Stimulated activated CD8-positive, alpha-beta memory T cell treated with anti-CD3 and anti-CD28 coated beads, Interleukin-7, amount 100 ng/mL, for 48 hours (primary cell): ENCODE measurements around the gene STRIT1.
"Not testable (repeated sequence)": the region's sequence is repeated elsewhere in the genome, so short reads cannot be mapped to it uniquely, and the experiment has no call there.

ENCODE experiments used
- DNase-seq, 2 donors: peaks; one replicate each; pipeline ENCODE4 v3.0.0-alpha.2; 2020; ENCODE audit warnings: low read depth in 1 of 2; ENCODE audit errors: extremely low read depth in 1 of 2

The STRIT1 gene

DNA sequence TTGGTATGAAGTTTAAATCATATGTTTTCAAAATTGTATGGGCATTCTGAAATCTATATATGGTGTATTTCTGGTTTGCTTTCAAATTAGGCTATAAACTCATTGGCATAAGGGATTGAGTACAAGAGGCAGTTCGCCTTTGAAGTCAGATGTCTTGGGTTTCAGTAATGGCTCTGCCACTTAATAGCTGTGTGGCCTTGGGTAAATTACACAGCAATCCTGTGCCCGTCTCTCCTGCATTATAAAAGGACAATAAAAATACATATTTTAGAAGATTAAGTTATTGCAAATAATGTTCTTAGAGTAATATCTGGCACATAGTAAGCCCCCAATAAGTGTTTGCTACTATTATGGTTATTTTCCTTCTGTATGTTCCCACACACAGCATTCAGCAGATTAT is 20.4 kb upstream of the STRIT1 start:
- DNase-seq, result no peak

DNA sequence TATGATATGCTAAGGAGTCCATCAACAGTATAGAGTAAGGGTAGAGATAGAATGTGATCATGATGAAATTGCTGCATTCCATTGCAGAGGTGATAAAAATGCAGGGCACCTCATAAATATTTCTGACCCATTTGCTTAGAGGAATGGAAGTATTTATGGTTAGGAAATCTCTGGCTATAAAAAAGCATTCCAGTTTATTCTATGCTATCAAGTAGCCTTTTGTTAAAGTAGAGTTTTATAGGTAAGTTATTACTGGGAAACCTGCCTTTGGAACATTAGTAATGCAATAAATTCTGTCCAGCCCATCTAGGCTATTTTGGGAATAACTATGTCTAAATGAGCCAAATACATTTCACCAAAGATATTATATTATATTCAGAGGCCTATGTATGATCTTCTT is 19.8 kb upstream of the STRIT1 start:
- no peak for DNase-seq

DNA sequence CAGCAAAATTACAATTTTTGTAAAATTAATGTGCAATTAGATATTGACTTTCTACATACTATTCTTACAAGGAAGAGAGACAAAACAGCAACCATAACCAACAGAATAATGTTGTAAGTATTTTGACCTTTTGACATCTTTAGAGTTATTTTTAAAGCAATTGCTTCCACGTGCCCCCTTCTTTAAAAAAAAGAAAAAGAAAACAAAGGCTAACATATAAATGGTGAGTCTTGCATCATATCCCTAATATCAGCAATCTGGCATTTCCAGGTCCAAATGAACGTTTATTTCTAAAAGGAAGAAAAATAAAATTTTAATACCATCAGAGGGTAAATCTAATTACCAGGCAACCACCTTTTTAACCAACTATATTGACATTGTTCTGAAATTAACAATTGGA is 19.3 kb upstream of the STRIT1 start:
- DNase-seq, result no peak

DNA sequence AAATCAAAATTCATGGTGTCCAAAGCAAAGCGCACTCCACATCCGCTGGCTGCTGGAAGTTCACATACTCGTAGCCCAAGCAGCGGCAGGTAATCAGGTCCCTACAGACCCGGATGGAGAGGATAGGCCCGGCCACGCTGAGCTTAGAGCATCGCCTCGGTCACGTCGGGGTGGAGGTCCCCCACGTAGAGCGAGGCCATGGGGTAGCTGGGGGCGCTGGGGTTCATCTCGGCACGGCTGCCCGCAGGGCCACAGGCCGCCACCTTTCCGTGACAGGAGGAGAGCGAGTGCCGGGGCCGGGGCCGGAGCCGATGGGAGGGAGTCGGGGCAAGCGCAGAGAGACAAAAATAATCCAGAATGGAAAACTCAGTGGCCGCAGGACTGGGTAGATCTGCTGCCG is 16.1 kb upstream of the STRIT1 start:
- DNase-seq, result no peak

DNA sequence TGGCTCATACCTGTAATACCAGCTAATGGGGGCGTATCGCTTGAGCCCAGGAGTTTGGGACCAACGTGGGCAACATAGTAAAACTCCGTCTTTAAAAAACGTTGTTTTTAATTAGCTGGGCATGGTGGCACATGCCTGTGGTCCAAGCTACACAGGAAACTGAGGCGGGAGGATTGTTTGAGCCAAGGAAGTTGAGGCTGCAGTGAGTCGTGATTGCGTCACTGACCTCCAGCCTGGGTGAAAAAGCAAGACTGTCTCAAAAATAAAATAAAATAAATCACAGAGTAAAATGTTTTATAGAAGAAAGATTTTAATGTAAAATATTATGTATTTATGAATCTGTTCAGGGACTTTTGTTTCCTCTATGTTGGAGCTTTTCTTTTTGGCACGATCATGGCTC is 15.3 kb upstream of the STRIT1 start:
- no peak for DNase-seq

DNA sequence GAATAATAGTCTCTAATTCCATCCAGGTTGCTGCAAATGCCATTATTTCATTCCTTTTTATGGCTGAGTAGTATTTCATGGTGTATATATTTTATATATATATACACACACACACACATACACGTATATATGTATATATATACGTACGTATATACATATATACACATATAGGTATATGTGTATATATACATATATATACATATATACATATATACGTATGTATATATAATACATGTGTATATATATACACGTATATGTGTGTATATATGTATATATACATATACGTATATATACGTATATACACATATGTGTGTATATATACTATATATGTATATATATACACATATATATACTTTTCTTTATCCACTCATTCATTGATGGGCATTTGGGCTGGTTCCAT is 13.7 kb upstream of the STRIT1 start:
- no peak for DNase-seq

DNA sequence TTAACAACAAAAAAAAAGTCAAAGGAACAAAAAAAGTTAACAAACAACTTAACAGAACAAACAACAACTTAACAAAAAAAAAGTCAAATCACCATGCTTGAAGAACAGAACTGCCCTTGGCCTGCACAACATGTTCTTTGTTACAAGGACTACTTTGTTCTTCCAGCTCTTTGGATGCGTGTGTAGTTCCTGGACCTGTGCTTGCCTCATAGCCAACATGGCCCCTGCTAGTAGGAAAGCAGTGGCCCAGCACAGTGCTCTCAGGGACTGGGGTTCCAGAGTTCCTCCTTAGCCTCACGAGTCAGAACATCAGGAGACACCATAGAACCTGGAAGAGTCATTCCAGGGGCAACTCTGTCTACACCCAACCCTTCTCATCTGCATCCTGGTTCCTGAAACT is 10.9 kb upstream of the STRIT1 start:
- no peak for DNase-seq

DNA sequence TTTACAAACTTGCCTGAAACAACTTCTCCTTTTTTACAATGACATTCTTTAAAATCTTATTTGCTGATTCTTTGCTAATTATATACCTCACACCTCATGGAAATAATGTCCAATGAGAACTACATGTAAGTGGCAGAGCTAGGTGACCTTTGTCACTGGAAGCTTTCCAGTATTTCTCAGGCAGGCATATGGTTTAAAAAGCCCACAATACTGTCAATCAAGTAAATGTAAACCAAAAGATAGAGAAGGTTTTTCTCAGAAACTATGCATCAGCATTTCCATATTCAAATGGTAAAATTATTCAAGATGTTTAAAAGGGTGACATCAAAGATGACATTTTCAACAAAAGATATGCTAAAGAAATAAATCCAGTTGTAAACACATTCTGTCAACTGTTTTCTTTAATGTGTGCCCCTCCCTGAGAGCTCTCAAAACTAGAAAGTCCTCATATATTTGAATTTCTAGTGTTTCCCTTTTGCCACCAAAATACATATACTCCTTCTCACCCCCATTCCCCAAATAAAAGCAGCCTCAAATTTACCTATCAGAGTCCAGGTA is 10.1 kb upstream of the STRIT1 start:
- DNase-seq, result no peak

DNA sequence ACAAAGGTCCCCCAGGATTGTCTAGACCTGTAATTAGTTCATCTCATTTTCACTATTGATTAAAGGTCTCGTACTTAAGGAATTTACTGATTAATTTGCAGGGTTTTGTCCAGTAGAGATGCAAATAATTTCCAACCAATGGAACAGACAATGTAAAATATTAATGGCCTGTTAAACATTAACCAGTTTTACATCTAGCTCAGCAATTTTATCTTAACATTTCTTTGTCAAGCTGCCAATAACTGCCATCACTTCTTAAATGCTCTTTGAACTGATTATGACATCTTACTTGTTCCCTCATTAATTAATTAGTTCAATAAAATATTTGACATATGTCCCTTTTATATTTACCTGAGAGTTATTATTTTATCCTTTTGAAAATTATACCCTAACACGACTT is 9.4 kb upstream of the STRIT1 start:
- DNase-seq, result no peak

DNA sequence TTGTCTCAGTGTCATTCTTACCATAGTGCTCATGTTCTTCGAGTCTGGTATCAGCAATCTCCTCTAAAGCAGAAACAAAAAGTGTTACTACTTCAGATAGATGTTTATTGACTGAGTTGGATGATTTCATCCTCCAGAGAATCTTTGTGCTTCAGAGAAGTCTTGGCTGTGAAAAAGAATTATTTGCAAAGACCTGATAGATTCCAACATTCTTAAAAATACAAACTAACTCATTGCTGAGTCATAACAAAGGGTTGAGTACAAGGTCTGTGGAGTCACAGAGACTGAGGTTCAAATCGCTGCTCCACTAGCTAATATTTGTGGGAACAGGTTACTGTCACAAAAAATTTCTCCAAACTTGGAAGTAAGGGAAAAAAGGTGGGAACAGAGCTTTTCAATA is 9.0 kb upstream of the STRIT1 start:
- no peak for DNase-seq

DNA sequence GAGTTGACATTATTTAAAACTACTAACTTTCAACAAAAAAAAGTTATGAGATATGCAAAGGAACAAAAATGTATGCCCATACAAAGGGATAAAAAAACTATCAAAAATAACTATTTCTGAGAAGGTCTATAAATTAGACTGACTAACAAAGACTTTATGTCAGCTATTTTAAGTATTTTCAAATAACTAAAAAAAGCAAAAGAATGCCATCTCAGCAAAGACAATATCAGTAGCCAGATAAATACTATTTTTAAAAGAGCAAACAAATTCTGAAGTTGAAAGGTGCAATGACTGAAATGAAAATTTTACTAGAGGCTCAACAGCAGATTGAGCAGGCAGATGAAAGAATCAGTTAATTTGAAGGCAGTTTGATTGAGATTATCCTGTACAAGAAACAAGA is 3.6 kb upstream of the STRIT1 start:
- no peak for DNase-seq

DNA sequence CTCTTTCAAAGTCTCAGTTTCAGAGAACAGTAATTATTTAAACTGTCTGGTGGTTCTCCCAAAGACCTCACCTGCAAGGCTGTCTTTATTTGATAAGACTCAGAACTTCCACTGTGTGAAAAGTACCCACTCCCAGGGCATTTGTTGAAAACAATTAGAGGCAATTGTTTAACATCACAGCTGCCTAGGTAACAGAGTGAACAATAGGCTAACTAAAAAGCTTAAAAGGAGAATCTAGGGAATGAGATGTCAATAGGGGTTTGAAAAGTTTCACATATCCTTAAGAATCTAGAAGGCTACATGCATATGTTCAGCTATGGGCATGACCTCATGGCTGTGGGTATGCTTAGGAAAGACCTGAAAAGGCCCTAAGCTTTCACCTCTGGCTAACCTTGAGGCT is 2.9 kb upstream of the STRIT1 start:
- no peak for DNase-seq

DNA sequence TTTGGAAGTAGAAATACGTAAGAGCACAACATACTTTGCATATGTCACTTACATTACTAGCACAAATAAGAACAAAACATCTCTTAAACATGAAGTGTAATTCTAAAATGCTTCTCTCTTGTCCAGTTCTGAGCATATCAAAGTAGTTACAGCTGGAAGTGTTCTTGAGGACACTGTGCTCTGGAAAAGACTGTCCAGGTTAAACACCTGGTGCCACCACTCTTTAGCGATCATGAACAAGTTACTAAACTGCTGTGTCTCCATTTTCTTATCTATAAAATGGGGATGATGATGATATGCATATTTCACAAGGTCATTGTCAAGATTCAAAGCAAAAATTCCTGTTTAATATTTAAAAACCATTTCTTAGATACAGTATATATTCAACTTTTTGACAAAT is 790 bp downstream of the STRIT1 start:
- no peak for DNase-seq

DNA sequence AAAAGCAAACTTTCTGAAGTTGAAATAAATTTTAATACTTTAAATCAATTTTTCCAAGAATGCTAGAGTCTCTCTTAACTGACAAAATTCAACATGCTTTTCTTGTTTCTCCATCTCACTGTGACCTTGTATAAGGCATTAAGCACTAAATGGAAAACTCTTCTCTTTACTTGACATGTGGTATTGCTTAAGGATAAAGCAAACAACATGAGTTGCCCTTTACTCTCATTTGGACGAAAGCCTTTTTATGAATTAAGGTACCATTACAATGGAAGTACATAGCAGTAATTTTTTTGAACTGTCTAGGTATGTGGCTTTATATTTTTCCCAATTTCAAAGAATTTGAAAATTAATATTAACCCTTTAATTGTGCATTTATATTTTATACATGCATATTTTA is 1.4 kb downstream of the STRIT1 start:
- no peak for DNase-seq

DNA sequence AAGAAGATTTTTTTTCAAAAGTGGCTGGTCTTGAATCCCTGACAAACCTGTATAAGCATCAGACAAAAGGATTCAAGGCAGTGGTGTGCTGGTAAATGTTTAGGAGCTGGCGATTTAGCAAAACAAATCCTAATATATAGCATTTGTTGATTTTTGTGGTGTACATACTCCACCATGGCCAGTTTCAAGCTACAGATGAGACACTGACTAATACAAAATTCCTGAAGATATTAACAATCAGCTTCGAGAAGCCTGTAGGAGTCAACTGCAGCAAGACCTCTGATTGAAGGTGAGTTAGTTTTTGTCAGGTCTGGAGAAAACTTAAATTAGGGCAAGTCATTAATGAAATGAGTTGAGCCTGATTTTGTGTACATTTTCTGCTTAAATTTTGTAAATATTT is 6.7 kb downstream of the STRIT1 start:
- no peak for DNase-seq

DNA sequence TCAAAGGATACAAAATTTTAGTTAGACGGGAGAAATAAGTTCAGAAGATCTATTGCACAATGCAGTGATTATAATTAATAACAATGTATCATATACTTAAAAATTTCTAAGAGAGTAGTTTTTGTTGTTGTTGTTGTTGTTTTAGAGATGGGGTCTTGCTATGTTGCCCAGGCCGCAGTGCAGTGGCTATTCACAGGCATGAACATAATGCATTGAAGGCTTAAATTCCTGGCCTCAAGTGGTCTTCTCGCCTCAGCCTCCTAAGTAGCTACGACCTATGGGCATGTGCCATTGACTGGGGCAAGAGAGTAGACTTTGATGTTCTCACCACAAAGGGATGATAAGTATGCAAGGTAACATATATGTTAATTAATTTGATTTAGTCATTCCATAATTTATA is 7.5 kb downstream of the STRIT1 start:
- no peak for DNase-seq

DNA sequence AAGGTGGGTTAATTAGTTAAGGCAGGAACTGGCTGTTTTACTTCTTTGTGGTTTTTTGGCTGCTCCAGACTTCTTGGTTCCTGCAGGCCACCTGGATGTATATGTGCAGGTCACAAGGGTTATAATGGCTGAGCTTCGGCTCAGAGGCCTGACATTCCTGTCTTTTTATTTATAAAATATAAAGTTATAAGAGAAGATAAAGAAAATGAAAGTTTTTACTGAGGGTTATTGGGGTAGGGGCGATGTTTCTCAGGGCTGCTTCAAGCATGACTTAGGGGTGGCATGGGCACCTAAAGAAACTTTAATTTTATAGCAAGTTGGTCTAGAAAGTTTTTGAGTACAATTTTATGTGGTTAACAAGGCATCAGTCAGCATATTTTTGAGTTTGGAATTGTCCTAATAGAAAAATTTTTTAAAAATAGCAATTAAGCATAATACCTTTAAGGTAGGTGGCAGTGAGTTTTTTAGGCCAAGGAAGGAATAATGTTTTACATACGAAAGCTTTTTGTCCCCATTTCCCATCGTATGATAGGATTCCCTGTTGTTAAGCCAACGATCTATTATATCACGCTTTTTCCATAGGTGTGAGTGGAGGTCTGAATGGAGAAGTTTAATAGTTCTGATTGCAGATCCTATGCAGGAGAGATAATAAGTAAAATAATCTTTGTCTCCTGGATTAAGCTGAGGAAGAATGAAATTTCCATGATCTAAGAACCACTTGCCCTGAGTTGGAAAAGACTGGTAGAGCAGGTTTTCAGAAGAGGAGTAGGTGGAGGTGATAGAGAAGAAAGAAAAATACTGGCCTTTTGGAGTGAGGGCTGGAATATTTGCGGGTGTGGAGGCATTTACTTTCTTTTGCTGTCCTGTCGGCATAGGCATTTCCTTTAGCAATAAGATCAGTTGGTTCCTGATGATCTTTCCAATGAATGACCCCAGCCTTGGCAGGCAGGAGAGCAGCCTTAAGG is 10.1 kb downstream of the STRIT1 start:
- DNase-seq, result no peak

DNA sequence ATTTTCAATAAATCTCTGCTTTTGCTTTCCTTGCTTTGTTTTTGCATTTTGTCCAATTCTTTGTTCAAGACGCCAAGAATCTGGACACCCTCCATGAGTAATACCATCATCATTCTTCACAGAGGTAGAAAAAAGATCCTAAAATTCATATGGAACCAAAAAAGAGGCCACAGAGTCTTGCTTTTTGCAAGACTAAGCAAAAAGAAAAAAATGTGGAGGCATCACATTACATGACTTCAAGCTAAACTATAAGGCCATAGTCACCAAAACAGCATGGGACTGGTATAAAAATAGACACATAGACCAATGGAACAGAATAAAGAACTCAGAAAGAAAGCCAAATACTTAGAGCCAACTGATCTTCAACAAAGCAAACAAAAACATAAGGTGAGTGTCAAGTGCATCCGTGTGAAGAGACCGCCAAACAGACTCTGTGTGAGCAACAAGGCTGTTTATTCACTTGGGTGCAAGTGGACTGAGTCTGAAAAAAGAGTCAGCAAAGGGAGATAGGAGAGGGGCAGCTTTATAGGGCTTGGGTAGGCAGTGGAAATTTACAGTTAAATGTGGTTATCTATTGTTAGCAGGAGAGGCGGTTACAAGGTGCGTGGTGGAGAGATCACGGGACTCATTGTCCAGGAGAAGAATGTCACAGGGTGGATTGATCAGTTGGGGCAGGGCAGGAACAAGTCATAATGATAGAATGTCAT is 10.9 kb downstream of the STRIT1 start:
- DNase-seq, result no peak

DNA sequence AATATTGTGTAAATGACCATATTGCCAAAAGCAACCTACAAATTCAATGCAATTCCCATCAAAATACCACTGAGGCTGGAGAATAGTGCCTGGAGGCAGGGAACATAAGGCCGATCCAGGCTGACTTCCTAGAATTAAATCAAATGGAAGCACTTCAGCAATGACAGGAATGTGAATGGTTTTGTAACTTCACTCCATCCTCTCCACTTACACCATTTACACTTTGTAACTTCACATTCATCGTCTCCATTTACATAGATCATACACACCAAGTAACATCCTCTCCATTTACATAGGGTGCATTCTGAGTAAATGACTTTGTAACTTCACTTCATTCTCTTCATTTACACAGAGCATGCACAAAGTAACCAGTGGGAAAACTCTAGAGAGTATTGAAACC is 11.6 kb downstream of the STRIT1 start:
- DNase-seq, result no peak

DNA sequence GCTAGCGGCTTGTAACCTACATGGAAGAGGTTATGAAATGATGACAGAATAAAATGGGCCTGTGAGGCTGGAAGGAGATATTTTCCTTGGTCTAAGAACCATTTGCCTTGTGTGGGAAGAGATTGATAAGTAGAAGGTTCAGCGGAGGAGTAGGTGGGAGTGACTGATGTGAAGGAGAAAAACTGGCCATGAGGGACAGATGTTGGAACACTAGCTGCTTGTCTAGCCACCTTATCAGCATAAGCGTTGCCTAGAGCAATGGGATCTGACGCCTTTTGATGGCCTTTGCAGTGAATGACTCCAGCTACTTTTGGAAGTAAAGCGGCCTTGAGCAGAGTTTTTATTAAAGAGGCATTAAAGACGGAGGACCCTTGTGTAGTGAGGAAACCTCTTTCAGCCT is 17.4 kb downstream of the STRIT1 start:
- DNase-seq, result not testable (repeated sequence)

DNA sequence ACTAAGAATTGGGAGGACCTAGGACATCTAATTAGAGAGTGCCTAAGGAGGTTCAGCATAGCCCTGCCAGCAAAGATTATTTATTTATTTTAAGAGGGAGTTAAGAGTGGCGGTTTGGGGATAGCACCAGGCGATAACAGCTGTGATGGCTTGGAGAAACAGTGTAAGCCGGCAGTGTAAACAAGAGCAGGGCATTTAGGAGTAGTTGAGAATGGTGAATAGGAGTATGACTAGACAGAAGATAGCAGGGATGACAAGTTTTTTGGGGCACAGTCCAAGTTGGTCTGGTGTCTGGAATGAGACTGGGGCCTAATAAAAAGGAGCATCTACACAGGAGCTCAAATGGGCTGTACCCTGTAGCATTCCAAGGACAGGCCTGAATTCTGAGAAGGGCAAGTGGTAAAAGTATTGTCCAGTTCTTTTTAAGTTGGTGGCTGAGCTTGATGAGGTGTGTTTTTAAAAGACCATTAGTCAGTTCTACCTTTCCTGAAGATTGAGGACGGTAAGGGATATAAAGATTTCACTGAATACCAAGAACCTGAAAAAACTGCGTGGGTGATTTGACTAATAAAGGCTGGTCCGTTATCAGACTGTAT is 18.2 kb downstream of the STRIT1 start:
- DNase-seq, result not testable (repeated sequence)

DNA sequence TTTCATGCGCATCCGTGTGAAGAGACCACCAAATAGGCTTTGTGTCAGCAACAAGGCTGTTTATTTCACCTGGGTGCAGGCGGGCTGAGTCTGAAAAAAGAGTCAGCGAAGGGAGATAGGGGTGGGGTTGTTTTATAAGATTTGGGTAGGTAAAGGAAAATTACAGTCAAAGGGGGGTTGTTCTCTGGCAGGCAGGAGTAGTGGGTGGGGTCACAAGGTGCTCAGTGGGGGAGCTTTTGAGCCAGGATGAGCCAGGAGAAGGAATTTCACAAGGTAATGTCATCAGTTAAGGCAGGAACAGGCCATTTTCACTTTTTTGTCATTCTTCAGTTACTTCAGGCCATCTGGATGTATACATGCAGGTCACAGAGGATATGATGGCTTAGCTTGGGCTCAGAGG is 19.0 kb downstream of the STRIT1 start:
- not testable (repeated sequence) for DNase-seq
